Glomerular visceral epithelial cell (primary cell): ENCODE data around the gene TEX22.

Source experiments
- DNase-seq: peaks from one replicate; pipeline ENCODE4 v3.0.0-alpha.2; 2016; ENCODE audit errors: extremely low spot score

The TEX22 gene

GRCh38 chr14:105456736-105457617 is 58.6 kb downstream of the TEX22 start:
- DNase-seq, result no peak

GRCh38 chr14:105458010-105458409 is 59.7 kb downstream of the TEX22 start:
- DNase-seq, result no peak

- DNase-seq, result no peak
Observed at GRCh38 chr14:105458571-105458970, 60.2 kb downstream of the TEX22 start.

- DNase-seq, result no peak
Observed at GRCh38 chr14:105460116-105460515, 61.8 kb downstream of the TEX22 start.

GRCh38 chr14:105460616-105461015 is 62.3 kb downstream of the TEX22 start:
- DNase-seq, result no peak

- no peak for DNase-seq
Observed at GRCh38 chr14:105461903-105462302, 63.6 kb downstream of the TEX22 start.
